DND-41 (cell line): ENCODE results near the gene TTC29.

ENCODE experiments used
- ATAC-seq: fragments of 200-7000 bp; cut with Tn5 transposase; 3 replicates; pipeline ENCODE4 v1.9.1; 2021; ENCODE audit warnings: low read depth; ENCODE audit not compliant: insufficient read depth
- DNase-seq: peaks from one replicate; pipeline ENCODE4 v3.0.0-alpha.2; 2020
- H2AFZ ChIP-seq: 2 replicates; pipeline ENCODE4 v1.6.0; 2012; ENCODE audit warnings: low read depth, low read length
- H3K27ac ChIP-seq: 2 replicates; pipeline ENCODE4 v1.5.1; 2012; ENCODE audit warnings: low read length, inconsistent platforms
- H3K27me3 ChIP-seq: fragments of 200-600 bp; sonication (generic); 2 replicates; pipeline ENCODE4 v1.6.0; 2012; ENCODE audit warnings: low read length, mild to moderate bottlenecking, inconsistent platforms; ENCODE audit not compliant: insufficient read depth, poor library complexity
- H3K36me3 ChIP-seq: 2 replicates; pipeline ENCODE4 v1.5.1; 2012; ENCODE audit warnings: low read length, inconsistent platforms; ENCODE audit not compliant: insufficient read depth
- H3K4me1 ChIP-seq: 2 replicates; pipeline ENCODE4 v1.5.1; 2012; ENCODE audit warnings: mild to moderate bottlenecking, low read length; ENCODE audit not compliant: insufficient read depth
- H3K4me2 ChIP-seq: 2 replicates; pipeline ENCODE4 v1.6.0; 2012; ENCODE audit warnings: mild to moderate bottlenecking, moderate library complexity, low read length, inconsistent platforms; ENCODE audit not compliant: insufficient read depth
- H3K4me3 ChIP-seq, 2 experiments: fragments of 200-600 bp in 1 of 2; shearing (Covaris generic) in 1 of 2; 2 replicates each; pipeline ENCODE4 v1.5.1; 2012 to 2016; ENCODE audit warnings: inconsistent platforms in 2 of 2, low read length in 2 of 2, mild to moderate bottlenecking in 2 of 2, low read depth in 1 of 2, moderate library complexity in 1 of 2
- H3K79me2 ChIP-seq: 2 replicates; pipeline ENCODE4 v1.6.0; 2012; ENCODE audit warnings: low read length, inconsistent platforms; ENCODE audit not compliant: insufficient read depth
- H3K9ac ChIP-seq: 2 replicates; pipeline ENCODE4 v1.6.0; 2012; ENCODE audit warnings: low read depth, mild to moderate bottlenecking, inconsistent platforms, low read length, moderate library complexity
- H3K9me3 ChIP-seq: 2 replicates; pipeline ENCODE4 v1.5.1; 2012; ENCODE audit warnings: low read length, moderate library complexity, mild to moderate bottlenecking, inconsistent platforms; ENCODE audit not compliant: insufficient read depth, severe bottlenecking
- H4K20me1 ChIP-seq: 2 replicates; pipeline ENCODE4 v1.6.0; 2012; ENCODE audit warnings: low read length; ENCODE audit not compliant: insufficient read depth
- EZH2 ChIP-seq: IDR thresholded peaks from 3 replicates; pipeline ENCODE4 v1.6.1; 2012; ENCODE audit warnings: borderline replicate concordance, low read depth, mild to moderate bottlenecking, moderate library complexity, low read length, inconsistent platforms; ENCODE audit not compliant: severe bottlenecking
- TF ChIP-seq, protein P1 (sequence below): IDR thresholded peaks from 2 replicates; pipeline ENCODE4 v1.5.1; 2012; ENCODE audit warnings: borderline replicate concordance, low read length, moderate library complexity, mild to moderate bottlenecking; ENCODE audit not compliant: poor library complexity, severe bottlenecking; ENCODE audit errors: extremely low read depth

The TTC29 gene

DNA sequence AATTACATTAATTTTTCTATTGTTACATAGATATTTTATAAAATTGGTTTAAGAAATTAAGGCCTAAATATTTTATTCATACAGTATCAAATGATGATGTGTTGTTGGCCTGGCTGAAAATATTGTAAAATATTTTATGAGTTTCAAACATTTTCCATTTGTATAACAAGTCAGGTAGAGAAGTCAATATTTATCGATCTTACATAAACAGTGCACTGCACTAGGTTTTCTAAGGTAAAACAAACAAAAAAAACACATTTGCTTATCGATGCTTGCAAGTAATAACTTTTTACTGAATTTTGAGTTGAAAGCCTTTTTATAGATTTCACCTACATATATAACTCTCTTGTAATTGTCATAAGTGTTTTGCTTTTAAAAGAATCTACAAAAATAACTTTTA is 7.2 kb upstream of the TTC29 start:
- Histone ChIP-seq H3K4me1 (no peaks in the 10 kb centered on the region), H3K9ac (no peak overlapping the region), H2AFZ (no peak overlapping the region), H3K79me2 (no peaks in the 10 kb centered on the region), H3K4me2 (no peak overlapping the region), H3K4me3 (no peak overlapping the region), H4K20me1 (no peaks in the 10 kb centered on the region), H3K27ac (no peak overlapping the region), H3K36me3 (no peaks in the 10 kb centered on the region), H3K27me3 (no peaks in the 10 kb centered on the region), H3K9me3 (no peaks in the 10 kb centered on the region)
- no peak for TF ChIP-seq EZH2
- TF ChIP-seq, protein P1, sequence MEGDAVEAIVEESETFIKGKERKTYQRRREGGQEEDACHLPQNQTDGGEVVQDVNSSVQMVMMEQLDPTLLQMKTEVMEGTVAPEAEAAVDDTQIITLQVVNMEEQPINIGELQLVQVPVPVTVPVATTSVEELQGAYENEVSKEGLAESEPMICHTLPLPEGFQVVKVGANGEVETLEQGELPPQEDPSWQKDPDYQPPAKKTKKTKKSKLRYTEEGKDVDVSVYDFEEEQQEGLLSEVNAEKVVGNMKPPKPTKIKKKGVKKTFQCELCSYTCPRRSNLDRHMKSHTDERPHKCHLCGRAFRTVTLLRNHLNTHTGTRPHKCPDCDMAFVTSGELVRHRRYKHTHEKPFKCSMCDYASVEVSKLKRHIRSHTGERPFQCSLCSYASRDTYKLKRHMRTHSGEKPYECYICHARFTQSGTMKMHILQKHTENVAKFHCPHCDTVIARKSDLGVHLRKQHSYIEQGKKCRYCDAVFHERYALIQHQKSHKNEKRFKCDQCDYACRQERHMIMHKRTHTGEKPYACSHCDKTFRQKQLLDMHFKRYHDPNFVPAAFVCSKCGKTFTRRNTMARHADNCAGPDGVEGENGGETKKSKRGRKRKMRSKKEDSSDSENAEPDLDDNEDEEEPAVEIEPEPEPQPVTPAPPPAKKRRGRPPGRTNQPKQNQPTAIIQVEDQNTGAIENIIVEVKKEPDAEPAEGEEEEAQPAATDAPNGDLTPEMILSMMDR, result no peak
- DNase-seq (no peak), ATAC-seq (no peak)

DNA sequence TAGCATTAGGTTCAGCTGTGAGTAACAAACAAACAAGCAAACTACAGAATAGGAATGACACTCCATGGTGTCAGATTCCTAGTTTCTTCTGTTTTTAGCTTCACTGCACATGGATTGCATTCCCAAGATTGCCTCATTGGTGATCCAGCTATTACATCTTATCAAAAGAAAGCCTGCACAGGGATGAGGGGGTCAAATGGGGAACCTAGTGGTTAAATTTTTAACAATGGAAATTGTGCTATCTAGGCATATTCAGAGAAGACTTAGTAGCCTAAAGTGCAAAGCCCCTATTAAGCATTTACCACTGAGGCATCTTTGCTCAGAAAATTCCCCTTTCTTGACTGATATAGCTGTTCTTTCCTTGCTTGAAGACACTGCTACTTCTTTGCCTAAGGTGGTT is 3.9 kb upstream of the TTC29 start:
- ATAC-seq (no peak), DNase-seq (no peak)
- Histone ChIP-seq H3K4me2 (no peak overlapping the region), H3K4me1 (no peaks in the 10 kb centered on the region), H3K27ac (no peak overlapping the region), H3K4me3 (no peak overlapping the region), H2AFZ (no peak overlapping the region), H3K79me2 (no peaks in the 10 kb centered on the region), H4K20me1 (no peaks in the 10 kb centered on the region), H3K27me3 (no peaks in the 10 kb centered on the region), H3K9me3 (no peaks in the 10 kb centered on the region), H3K9ac (no peak overlapping the region), H3K36me3 (no peaks in the 10 kb centered on the region)
- TF ChIP-seq, protein P1, result no peak
- TF ChIP-seq EZH2, result no peak

DNA sequence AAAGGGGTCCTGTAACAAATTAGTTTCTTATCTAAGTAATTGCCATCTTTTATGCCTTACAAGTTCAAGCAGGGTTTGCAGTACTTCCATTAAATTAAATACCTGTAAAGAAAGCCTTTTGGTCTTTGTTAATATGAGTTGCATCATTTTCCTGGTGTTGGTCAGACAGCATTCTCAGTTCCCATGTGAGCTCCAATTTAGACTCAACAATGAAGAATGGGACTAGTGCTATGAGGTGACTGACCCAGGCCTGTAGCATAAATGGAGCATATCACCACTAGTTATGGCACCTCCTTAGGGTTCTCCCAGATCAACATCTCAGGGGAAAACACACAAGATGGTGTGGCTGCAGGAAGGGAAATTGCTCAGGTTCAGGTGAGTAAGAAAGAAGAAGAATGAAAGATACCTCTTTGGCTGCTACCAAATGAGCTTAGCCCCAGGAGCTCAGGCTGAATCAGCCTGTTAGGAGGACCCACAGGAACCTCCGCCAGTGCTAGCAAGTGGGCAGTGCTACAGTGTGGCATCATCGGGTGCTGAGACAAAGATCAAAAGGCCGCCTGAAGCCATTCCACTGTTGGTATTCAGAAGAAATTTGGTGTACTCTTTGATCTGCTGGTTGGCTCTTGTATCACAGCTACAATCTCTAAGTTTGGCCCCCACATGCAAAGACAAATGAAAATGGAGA is 1.8 kb downstream of the TTC29 start:
- no peak for ATAC-seq
- H3K27me3 ChIP-seq, result no peaks in the 10 kb centered on the region
- H3K4me1 ChIP-seq, result no peaks in the 10 kb centered on the region
- no peaks in the 10 kb centered on the region for H3K79me2 ChIP-seq
- H3K9me3 ChIP-seq, result no peaks in the 10 kb centered on the region
- H3K27ac ChIP-seq, result no peak overlapping the region
- H2AFZ ChIP-seq, result no peak overlapping the region
- TF ChIP-seq, protein P1, result no peak
- no peak for TF ChIP-seq EZH2
- no peak overlapping the region for H3K4me3 ChIP-seq
- no peaks in the 10 kb centered on the region for H4K20me1 ChIP-seq
- H3K4me2 ChIP-seq, result no peak overlapping the region
- no peak for DNase-seq
- H3K9ac ChIP-seq, result no peak overlapping the region
- no peaks in the 10 kb centered on the region for H3K36me3 ChIP-seq
